ENCODE results near the gene RTL1. TPM values are rescaled to one million over a fixed set of nuclear protein-coding genes. Genes with fewer than 3 reads are reported as not detected.

Gene RTL1
- total and polyA plus RNA-seq, 10 of the 15 experiments (the other 5 are each of a cell fraction or from before 2014, with no cell fraction given) = not detected

- Histone ChIP-seq H3K4me3 (no peak overlapping the region), H3K4me2 (ENCODE audit: control insufficient read depth, insufficient read depth) (no peak overlapping the region), H3K9me3 (replicated peaks; ENCODE audit: control insufficient read depth, insufficient read depth, low read length) (no peaks in the 10 kb centered on the region), H3K4me1 (ENCODE audit: control insufficient read depth, insufficient read depth, low read length) (no peaks in the 10 kb centered on the region), H3K27me3 (replicated peaks in 1 of 2; ENCODE audit: control insufficient read depth in 2 of 2, insufficient read depth in 2 of 2, low read length in 1 of 2) (no peaks in the 10 kb centered on the region), H3K36me3 (ENCODE audit: control insufficient read depth in 2 of 2, insufficient read depth in 2 of 2, low read length in 1 of 2) (no peaks in the 10 kb centered on the region), H3K79me2 (ENCODE audit: control insufficient read depth, insufficient read depth, low read length) (no peaks in the 10 kb centered on the region), H3K27ac (ENCODE audit: control insufficient read depth, insufficient read depth) (no peak overlapping the region), H3K9ac (ENCODE audit: control insufficient read depth, insufficient read depth, low read length) (no peak overlapping the region), H2AFZ (ENCODE audit: control insufficient read depth, low read depth, low read length) (no peak overlapping the region), H4K20me1 (ENCODE audit: control insufficient read depth, insufficient read depth) (no peaks in the 10 kb centered on the region)
- ChIA-PET RAD21 (ENCODE audit: unreplicated experiment) (no interaction called here), POLR2A (no interaction called here), SMC1A (ENCODE audit: uncharacterized antibody, unreplicated experiment) (no interaction called here), CTCF (no interaction called here)
- FAIRE-seq (no peak), ATAC-seq (no peak), DNase-seq (ENCODE audit: low read depth, low spot score) (no peak)
- WGBS (ENCODE audit: insufficient coverage, insufficient replicate concordance, low lambda C conversion rate, missing lambda C conversion rate) = 34% methylated on average over 13 of the region's 13 CpGs
- intact Hi-C loops (cut with micrococcal nuclease; ENCODE audit: unreplicated experiment) (no loop called here), in situ Hi-C loops (cut with MboI) (no loop called here)
- no TSS peak for BruUV-seq (replicated peaks)
- no peak for TF ChIP-seq JUND (IDR thresholded peaks at IDR 0.05; ENCODE audit: low read depth, low read length)
- TF ChIP-seq ZBED1 (IDR thresholded peaks at IDR 0.05; ENCODE audit: borderline replicate concordance) = no peak
- TF ChIP-seq CHD1 (IDR thresholded peaks at IDR 0.05; ENCODE audit: low read depth, low read length) = no peak
- no peak for TF ChIP-seq IKZF2 (IDR thresholded peaks at IDR 0.05)
- TF ChIP-seq DPF2 (IDR thresholded peaks at IDR 0.05) = no peak
- no peak for TF ChIP-seq ZBTB40 (IDR thresholded peaks at IDR 0.05; ENCODE audit: borderline replicate concordance)
- TF ChIP-seq TAF1 (IDR thresholded peaks at IDR 0.05; ENCODE audit: borderline replicate concordance, low read depth, low read length) = no peak
- no peak for TF ChIP-seq POU2F2 (IDR thresholded peaks at IDR 0.05; ENCODE audit: borderline replicate concordance, low read depth, low read length)
- no peak for TF ChIP-seq POLR2AphosphoS5 (IDR thresholded peaks at IDR 0.05; ENCODE audit: low read length)
- no peak for TF ChIP-seq ZSCAN29 (IDR thresholded peaks at IDR 0.05)
- no peak for TF ChIP-seq ZNF687 (IDR thresholded peaks at IDR 0.05)
- TF ChIP-seq ATF7 (IDR thresholded peaks at IDR 0.05; ENCODE audit: low read depth) = no peak
- no peak for TF ChIP-seq TCF12 (IDR thresholded peaks at IDR 0.05; ENCODE audit: low read depth, low read length)
- TF ChIP-seq ESRRA (IDR thresholded peaks at IDR 0.05; ENCODE audit: low read length) = no peak
- TF ChIP-seq BCL11A (IDR thresholded peaks at IDR 0.05; ENCODE audit: low read depth, low read length) = no peak
- no peak for TF ChIP-seq ETV6 (conservative IDR thresholded peaks at IDR 0.05 in 1 of 2, IDR thresholded peaks at IDR 0.05 in 1 of 2; ENCODE audit: borderline replicate concordance in 1 of 2, low read depth in 1 of 2)
- TF ChIP-seq SREBF2 (IDR thresholded peaks at IDR 0.05; ENCODE audit: low read length) = no peak
These were observed 11.7 kb downstream of the RTL1 start for GRCh38 chr14:100891501-100892445.

Measured in GM12878 (cell line).